Right lobe of liver (tissue), 4 donors: ENCODE results near the gene PERM1.

ENCODE experiments used
- CTCF ChIP-seq, 4 donors: fragments of 200-600 bp in 3 of 4; fragments of 450-650 bp in 1 of 4; IDR thresholded peaks; one replicate each; pipeline versions ENCODE4 v1.5.1 to v1.8.0; 2016 to 2022; ENCODE audit warnings: antibody characterized with exemption in 4 of 4, mild to moderate bottlenecking in 2 of 4
- POLR2A ChIP-seq: fragments of 450-650 bp; IDR thresholded peaks from one replicate; pipeline ENCODE4 v1.6.1; 2017; ENCODE audit warnings: antibody characterized with exemption, mild to moderate bottlenecking
- donor health status: DM: no; HTN: no; CAD: no.
- donor health status: DM: no; HTN: no; CAD: no.
- donor health status: DM: no; HTN: yes; CAD: no.

GRCh38 chr1:934991-935750, 46.7 kb downstream of the PERM1 start:
- TF ChIP-seq CTCF (IDR thresholded peaks at IDR 0.05) (no peak), POLR2A (no peak)
